HCT116 (cell line): Measurements from ENCODE around the gene IFIT5. TPM values are rescaled to one million over a fixed set of nuclear protein-coding genes. Genes with fewer than 3 reads are reported as not detected.

Experiments
- ATAC-seq: fragments of 200-7000 bp; cut with Tn5 transposase; 2 replicates; pipeline ENCODE4 v1.9.1; 2020; ENCODE audit warnings: mild to moderate bottlenecking, moderate library complexity
- BruUV-seq: library from RNA; stranded (reverse); fragments of 400-500 nt; replicated peaks from 2 replicates; lab custom pipeline; 2021; lab: Mats Ljungman, UMichigan
- CTCF ChIA-PET: fragments of 300-600 bp; sonication (Branson Sonifier 250); formaldehyde crosslinking; loops from one replicate; lab custom pipeline; 2021; ENCODE audit warnings: antibody characterized with exemption; lab: Charles Lee
- POLR2A ChIA-PET: fragments of 300-600, 350-600 bp; sonication (Branson Sonifier 250); formaldehyde crosslinking; loops from one replicate; lab custom pipeline; 2021; ENCODE audit warnings: antibody characterized with exemption; lab: Charles Lee
- RAD21 ChIA-PET, 2 experiments: fragments of 300-600 bp; sonication (Branson Sonifier 250); formaldehyde crosslinking; loops; one replicate each; lab custom pipeline; 2023; ENCODE audit warnings: low total read pairs in 2 of 2; ENCODE audit not compliant: uncharacterized antibody in 2 of 2, unreplicated experiment in 2 of 2, low non-redundant PET in 1 of 2; lab: Charles Lee
- DNase-seq: peaks from one replicate; pipeline ENCODE4 v3.0.0-alpha.2; 2010; ENCODE audit warnings: low read depth, low spot score
- H2AFZ ChIP-seq: fragments of 200-600 bp; shearing (Covaris generic), sonication (generic); 2 replicates; pipeline ENCODE4 v1.6.1; 2017; ENCODE audit warnings: low read depth, mixed run types, mixed read lengths, antibody characterized with exemption, low read length; ENCODE audit not compliant: poor library complexity, severe bottlenecking
- H3K27ac ChIP-seq: 2 replicates; pipeline ENCODE4 v1.5.1; 2012; ENCODE audit warnings: low read depth, low read length
- H3K27me3 ChIP-seq: fragments of 200-600 bp; sonication (generic); 2 replicates; pipeline ENCODE4 v1.6.1; 2016; ENCODE audit warnings: mixed run types, low read length, mixed read lengths; ENCODE audit not compliant: insufficient read depth
- H3K36me3 ChIP-seq, 2 experiments: fragments of 200-500 bp in 1 of 2; fragments of 200-600 bp in 1 of 2; sonication (Bioruptor generic) in 1 of 2; sonication (generic) in 1 of 2; 2 replicates each; pipeline versions ENCODE4 v1.5.1 to v1.6.1; 2014 to 2016; ENCODE audit warnings: low read length in 2 of 2, inconsistent platforms in 1 of 2, mixed read lengths in 1 of 2, mixed run types in 1 of 2; ENCODE audit not compliant: insufficient read depth in 2 of 2, control insufficient read depth in 1 of 2
- H3K4me1 ChIP-seq, 2 experiments: fragments of 200-600 bp in 1 of 2; sonication (generic) in 1 of 2; 2 replicates each; pipeline versions ENCODE4 v1.5.1 to v1.6.1; 2012 to 2017; ENCODE audit warnings: low read length in 2 of 2, inconsistent platforms in 1 of 2, mild to moderate bottlenecking in 1 of 2, mixed read lengths in 1 of 2, mixed run types in 1 of 2, moderate library complexity in 1 of 2; ENCODE audit not compliant: insufficient read depth in 2 of 2, control insufficient read depth in 1 of 2
- H3K4me2 ChIP-seq: fragments of 200-600 bp; sonication (generic); 2 replicates; pipeline ENCODE4 v1.6.1; 2017; ENCODE audit warnings: mixed run types, low read length, mixed read lengths
- H3K4me3 ChIP-seq, 2 experiments: fragments of 200-600 bp in 1 of 2; sonication (generic) in 1 of 2; replicated peaks in 1 of 2; 2 replicates each; pipeline ENCODE4 v1.5.1; 2011 to 2016; ENCODE audit warnings: low read length in 2 of 2, control low read depth in 1 of 2, low read depth in 1 of 2, mild to moderate bottlenecking in 1 of 2, mixed read lengths in 1 of 2, mixed run types in 1 of 2
- H3K79me2 ChIP-seq: fragments of 200-600 bp; sonication (generic); 2 replicates; pipeline ENCODE4 v1.6.1; 2017; ENCODE audit warnings: mild to moderate bottlenecking, mixed run types, low read length, moderate library complexity, mixed read lengths; ENCODE audit not compliant: insufficient read depth
- H3K9ac ChIP-seq: fragments of 200-600 bp; sonication (generic); 2 replicates; pipeline ENCODE4 v1.6.1; 2016; ENCODE audit warnings: low read length, mixed read lengths
- H3K9me2 ChIP-seq: fragments of 200-600 bp; sonication (generic), shearing (Covaris generic); 2 replicates; pipeline ENCODE4 v1.6.1; 2017; ENCODE audit warnings: mixed run types, mild to moderate bottlenecking, moderate library complexity; ENCODE audit not compliant: insufficient read depth
- H3K9me3 ChIP-seq, 2 experiments: fragments of 200-500 bp in 1 of 2; fragments of 200-600 bp in 1 of 2; sonication (Bioruptor generic) in 1 of 2; sonication (generic) in 1 of 2; 2 replicates each; pipeline ENCODE4 v1.6.1; 2014 to 2017; ENCODE audit warnings: low read length in 2 of 2, mixed read lengths in 2 of 2, inconsistent platforms in 1 of 2, low read depth in 1 of 2, mild to moderate bottlenecking in 1 of 2, mixed run types in 1 of 2, moderate library complexity in 1 of 2; ENCODE audit not compliant: control insufficient read depth in 1 of 2, insufficient read depth in 1 of 2
- H4K20me1 ChIP-seq: fragments of 200-600 bp; sonication (generic), shearing (Covaris generic); 2 replicates; pipeline ENCODE4 v1.6.1; 2017; ENCODE audit warnings: mixed run types, mild to moderate bottlenecking, moderate library complexity; ENCODE audit not compliant: insufficient read depth
- CBX3 ChIP-seq: IDR thresholded peaks from 2 replicates; pipeline ENCODE4 v1.6.1; 2012; ENCODE audit warnings: low read depth
- CEBPB ChIP-seq: IDR thresholded peaks from 2 replicates; pipeline ENCODE4 v1.6.1; 2012; ENCODE audit warnings: low read depth
- FOSL1 ChIP-seq: IDR thresholded peaks from 2 replicates; pipeline ENCODE4 v1.6.1; 2012; ENCODE audit warnings: low read depth
- JUND ChIP-seq: IDR thresholded peaks from 2 replicates; pipeline ENCODE4 v1.6.1; 2012
- RAD21 ChIP-seq: IDR thresholded peaks from 2 replicates; pipeline ENCODE4 v1.6.1; 2012; ENCODE audit warnings: low read depth, mild to moderate bottlenecking
- SIN3A ChIP-seq: IDR thresholded peaks from 2 replicates; pipeline ENCODE4 v1.6.1; 2012; ENCODE audit warnings: low read depth
- SP1 ChIP-seq: IDR thresholded peaks from 2 replicates; pipeline ENCODE4 v1.6.1; 2012; ENCODE audit warnings: low read depth
- TCF7L2 ChIP-seq: IDR thresholded peaks from 2 replicates; pipeline ENCODE4 v1.7.0; 2011; ENCODE audit warnings: borderline replicate concordance, inconsistent platforms; ENCODE audit not compliant: insufficient read depth, insufficient read length; ENCODE audit errors: extremely low read depth
- YY1 ChIP-seq: IDR thresholded peaks from 2 replicates; pipeline ENCODE4 v1.6.1; 2011; ENCODE audit warnings: low read length, low read depth, moderate library complexity, mild to moderate bottlenecking; ENCODE audit not compliant: insufficient replicate concordance; ENCODE audit errors: extremely low read depth
- intact Hi-C: fragments of 100-400 bp; cut with micrococcal nuclease; formaldehyde crosslinking; loops from 2 replicates; pipeline ENCODE4 v1.10.0; 2022
- total RNA-seq: library from RNA; stranded (reverse); gene quantifications from one replicate; pipeline ENCODE4 v1.2.1, GENCODE V29; 2021; ENCODE audit not compliant: unreplicated experiment
- TF ChIP-seq, protein P1 (sequence below): IDR thresholded peaks from 2 replicates; pipeline ENCODE4 v1.6.1; 2012
- TF ChIP-seq, protein P2 (sequence below): IDR thresholded peaks from 2 replicates; pipeline ENCODE4 v1.6.1; 2011; ENCODE audit warnings: mild to moderate bottlenecking, low read length, moderate library complexity; ENCODE audit not compliant: insufficient replicate concordance; ENCODE audit errors: extremely low read depth
- TF ChIP-seq, protein P3 (sequence below), 3 experiments: fragments of 200-600 bp in 1 of 3; sonication (generic) in 1 of 3; IDR thresholded peaks in 2 of 3; conservative IDR thresholded peaks in 1 of 3; 2 replicates each; pipeline ENCODE4 v1.5.1; 2012 to 2017; ENCODE audit warnings: low read depth in 2 of 3, low read length in 2 of 3, antibody characterized with exemption in 1 of 3, borderline replicate concordance in 1 of 3, control low read depth in 1 of 3, mild to moderate bottlenecking in 1 of 3, mixed read lengths in 1 of 3, mixed run types in 1 of 3, moderate library complexity in 1 of 3; ENCODE audit not compliant: insufficient read depth in 1 of 3

IFIT5 gene
- total RNA-seq, 1 experiment from 2014 or later, result 11.1 TPM

DNA sequence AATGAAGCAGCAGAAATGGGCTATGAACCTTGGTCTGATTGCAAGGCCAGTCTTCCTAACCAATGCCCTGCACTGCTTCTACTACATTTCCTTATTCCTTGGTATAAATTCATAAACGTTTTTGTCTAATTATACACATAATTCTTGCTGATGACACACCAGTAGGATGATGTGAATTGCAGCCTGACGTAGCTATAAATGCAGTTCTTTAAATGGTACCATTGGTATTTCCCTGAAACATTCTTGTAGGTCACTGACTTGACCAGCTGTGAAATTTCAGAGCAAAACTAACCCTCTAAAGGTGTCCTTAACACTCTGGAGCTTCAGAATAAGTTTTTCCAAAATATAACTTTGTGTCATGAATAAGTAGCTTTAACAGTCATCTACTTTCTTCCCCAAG lies 50.8 kb downstream of the IFIT5 start:
- intact Hi-C loops, result no loop called here
- Histone ChIP-seq H4K20me1 (no peaks in the 10 kb centered on the region), H3K27ac (no peak overlapping the region)
- DNase-seq, result no peak
- TF ChIP-seq SP1 (no peak), CEBPB (no peak), FOSL1 (no peak)
- TF ChIP-seq, protein P1, sequence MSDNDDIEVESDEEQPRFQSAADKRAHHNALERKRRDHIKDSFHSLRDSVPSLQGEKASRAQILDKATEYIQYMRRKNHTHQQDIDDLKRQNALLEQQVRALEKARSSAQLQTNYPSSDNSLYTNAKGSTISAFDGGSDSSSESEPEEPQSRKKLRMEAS, result no peak
- TF ChIP-seq, all 23 proteins: peak for 0
- Histone ChIP-seq H3K4me3 (no peak overlapping the region), H3K36me3 (no peaks in the 10 kb centered on the region), H3K79me2 (no peaks in the 10 kb centered on the region), H3K4me2 (no peak overlapping the region), H2AFZ (no peak overlapping the region), H3K9ac (no peak overlapping the region), H3K27me3 (no peaks in the 10 kb centered on the region), H3K9me2 (no peaks in the 10 kb centered on the region), H3K9me3 (no peaks in the 10 kb centered on the region), H3K4me1 (peaks cover 20 to 31% of the 10 kb centered on the region in 2 experiments)
- ChIA-PET RAD21 (no interaction called here), POLR2A (no interaction called here), CTCF (no interaction called here)
- no peak for ATAC-seq
- BruUV-seq, result no TSS peak

DNA sequence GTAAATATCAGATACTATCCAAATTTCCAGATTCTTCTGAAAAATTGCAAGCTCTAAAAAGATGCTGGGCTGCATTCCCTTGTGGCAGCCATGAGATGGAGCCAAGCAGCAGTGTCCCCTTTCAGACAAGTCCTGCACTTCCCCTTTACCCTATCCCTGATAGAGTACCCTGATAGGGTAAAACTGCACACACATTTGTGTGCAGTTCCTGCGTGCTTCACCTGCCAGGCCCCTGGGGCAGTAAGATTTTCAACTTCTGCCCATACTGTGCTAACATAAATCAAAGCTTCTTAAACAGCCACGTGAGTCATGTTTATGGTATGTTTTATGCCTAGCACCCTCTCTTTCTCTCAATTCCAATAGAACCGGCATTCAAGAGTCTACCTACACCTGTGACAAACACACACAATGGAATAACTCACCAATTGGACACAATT lies 52.2 kb downstream of the IFIT5 start:
- no peak overlapping the region for H3K27ac ChIP-seq
- ChIA-PET POLR2A (no interaction called here), RAD21 (interaction anchor here (0.6 kb wide), 2 partner anchors 84 to 88 kb away, joined by 3 read pairs; no protein-coding TSS in a partner anchor), CTCF (interaction anchor here (0.9 to 1.6 kb wide), 7 partner anchors 8 to 90 kb away, joined by 3 to 6 read pairs (median 3); no protein-coding TSS in a partner anchor)
- H3K4me1 ChIP-seq, result peaks cover 20 to 31% of the 10 kb centered on the region in 2 experiments
- H3K9me2 ChIP-seq, result no peaks in the 10 kb centered on the region
- no peaks in the 10 kb centered on the region for H4K20me1 ChIP-seq
- intact Hi-C loops, result no loop called here
- no peak overlapping the region for H3K4me3 ChIP-seq
- no peaks in the 10 kb centered on the region for H3K36me3 ChIP-seq
- ATAC-seq, result peak; percentile 97
- H3K27me3 ChIP-seq, result no peaks in the 10 kb centered on the region
- peak; percentile 44 for DNase-seq
- no peak overlapping the region for H3K9ac ChIP-seq
- BruUV-seq, result no TSS peak
- H2AFZ ChIP-seq, result peak overlapping the region; percentile 66
- no peaks in the 10 kb centered on the region for H3K79me2 ChIP-seq
- H3K4me2 ChIP-seq, result peak overlapping the region; percentile 50
- H3K9me3 ChIP-seq, result no peaks in the 10 kb centered on the region
- TF ChIP-seq RAD21 (peak; percentile 61), TCF7L2 (no peak), SIN3A (no peak), CBX3 (no peak), YY1 (peak; percentile 16), FOSL1 (peak; percentile 28; the same call in 1 of the 2 replicates), JUND (0 out of 2 replicates have a peak, but pooled peaks have one; percentile 13)
- TF ChIP-seq, protein P2, sequence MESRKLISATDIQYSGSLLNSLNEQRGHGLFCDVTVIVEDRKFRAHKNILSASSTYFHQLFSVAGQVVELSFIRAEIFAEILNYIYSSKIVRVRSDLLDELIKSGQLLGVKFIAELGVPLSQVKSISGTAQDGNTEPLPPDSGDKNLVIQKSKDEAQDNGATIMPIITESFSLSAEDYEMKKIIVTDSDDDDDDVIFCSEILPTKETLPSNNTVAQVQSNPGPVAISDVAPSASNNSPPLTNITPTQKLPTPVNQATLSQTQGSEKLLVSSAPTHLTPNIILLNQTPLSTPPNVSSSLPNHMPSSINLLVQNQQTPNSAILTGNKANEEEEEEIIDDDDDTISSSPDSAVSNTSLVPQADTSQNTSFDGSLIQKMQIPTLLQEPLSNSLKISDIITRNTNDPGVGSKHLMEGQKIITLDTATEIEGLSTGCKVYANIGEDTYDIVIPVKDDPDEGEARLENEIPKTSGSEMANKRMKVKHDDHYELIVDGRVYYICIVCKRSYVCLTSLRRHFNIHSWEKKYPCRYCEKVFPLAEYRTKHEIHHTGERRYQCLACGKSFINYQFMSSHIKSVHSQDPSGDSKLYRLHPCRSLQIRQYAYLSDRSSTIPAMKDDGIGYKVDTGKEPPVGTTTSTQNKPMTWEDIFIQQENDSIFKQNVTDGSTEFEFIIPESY, result no peak
- TF ChIP-seq, protein P3, sequence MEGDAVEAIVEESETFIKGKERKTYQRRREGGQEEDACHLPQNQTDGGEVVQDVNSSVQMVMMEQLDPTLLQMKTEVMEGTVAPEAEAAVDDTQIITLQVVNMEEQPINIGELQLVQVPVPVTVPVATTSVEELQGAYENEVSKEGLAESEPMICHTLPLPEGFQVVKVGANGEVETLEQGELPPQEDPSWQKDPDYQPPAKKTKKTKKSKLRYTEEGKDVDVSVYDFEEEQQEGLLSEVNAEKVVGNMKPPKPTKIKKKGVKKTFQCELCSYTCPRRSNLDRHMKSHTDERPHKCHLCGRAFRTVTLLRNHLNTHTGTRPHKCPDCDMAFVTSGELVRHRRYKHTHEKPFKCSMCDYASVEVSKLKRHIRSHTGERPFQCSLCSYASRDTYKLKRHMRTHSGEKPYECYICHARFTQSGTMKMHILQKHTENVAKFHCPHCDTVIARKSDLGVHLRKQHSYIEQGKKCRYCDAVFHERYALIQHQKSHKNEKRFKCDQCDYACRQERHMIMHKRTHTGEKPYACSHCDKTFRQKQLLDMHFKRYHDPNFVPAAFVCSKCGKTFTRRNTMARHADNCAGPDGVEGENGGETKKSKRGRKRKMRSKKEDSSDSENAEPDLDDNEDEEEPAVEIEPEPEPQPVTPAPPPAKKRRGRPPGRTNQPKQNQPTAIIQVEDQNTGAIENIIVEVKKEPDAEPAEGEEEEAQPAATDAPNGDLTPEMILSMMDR (IDR thresholded peaks at IDR 0.05 in 2 of 3, conservative IDR thresholded peaks at IDR 0.05 in 1 of 3; ENCODE audit: borderline replicate concordance in 1 of 3, insufficient read depth in 1 of 3, low read depth in 2 of 3, low read length in 2 of 3), result peak; percentile 27 to 55 (median 55); a peak in 5 of 6 replicates
